Muscle of leg (tissue), 11 donors: ENCODE measurements around the gene NKX1-2. TPM values are rescaled to one million over a fixed set of nuclear protein-coding genes. Genes with fewer than 3 reads are reported as not detected.
A peak's percentile ranks its signal among the peaks of the same experiment; 100 is the strongest.

Experiments
- DNase-seq: peaks from one replicate; pipeline ENCODE4 v3.0.0; 2013
- H3K27ac ChIP-seq: one replicate; pipeline ENCODE4 v1.5.1; 2013; ENCODE audit warnings: mild to moderate bottlenecking, low read length, control low read depth
- H3K27me3 ChIP-seq: one replicate; pipeline ENCODE4 v1.6.1; 2013; ENCODE audit warnings: low read length; ENCODE audit not compliant: control insufficient read depth, insufficient read depth
- H3K36me3 ChIP-seq: one replicate; pipeline ENCODE4 v1.6.1; 2013; ENCODE audit warnings: low read length; ENCODE audit not compliant: control insufficient read depth, insufficient read depth
- H3K4me1 ChIP-seq: one replicate; pipeline ENCODE4 v1.6.1; 2013; ENCODE audit warnings: low read length; ENCODE audit not compliant: control insufficient read depth, insufficient read depth
- H3K4me3 ChIP-seq: one replicate; pipeline ENCODE4 v1.5.1; 2013; ENCODE audit warnings: low read length, control low read depth
- H3K9me3 ChIP-seq: replicated peaks from 2 replicates; pipeline ENCODE4 v1.6.1; 2013; ENCODE audit warnings: low read depth, low read length; ENCODE audit not compliant: control insufficient read depth
- WGBS: methylation state at CpG from one replicate; pipeline ENCODE4 v1.1.5; 2013; ENCODE audit warnings: missing lambda C conversion rate; ENCODE audit not compliant: insufficient coverage; 5-methylcytosine and 5-hydroxymethylcytosine counted together
- polyA plus RNA-seq, 8 donors: library from polyadenylated mRNA; unstranded; fragments of 120-200 nt; gene quantifications; one replicate each; pipeline versions ENCODE4 v1.2.1 to v1.2.3, GENCODE V29; 2013; ENCODE audit warnings: inconsistent platforms in 1 of 8, low replicate concordance in 1 of 8; ENCODE audit not compliant: insufficient read length in 8 of 8, insufficient read depth in 1 of 8
- total RNA-seq: library from RNA; stranded (reverse); fragments of 120-200 nt; gene quantifications from one replicate; pipeline ENCODE4 v1.2.4, GENCODE V29; 2013

Gene NKX1-2
- total and polyA plus RNA-seq, 9 donors: 0.05 to 0.09 TPM; not detected in 7

DNA sequence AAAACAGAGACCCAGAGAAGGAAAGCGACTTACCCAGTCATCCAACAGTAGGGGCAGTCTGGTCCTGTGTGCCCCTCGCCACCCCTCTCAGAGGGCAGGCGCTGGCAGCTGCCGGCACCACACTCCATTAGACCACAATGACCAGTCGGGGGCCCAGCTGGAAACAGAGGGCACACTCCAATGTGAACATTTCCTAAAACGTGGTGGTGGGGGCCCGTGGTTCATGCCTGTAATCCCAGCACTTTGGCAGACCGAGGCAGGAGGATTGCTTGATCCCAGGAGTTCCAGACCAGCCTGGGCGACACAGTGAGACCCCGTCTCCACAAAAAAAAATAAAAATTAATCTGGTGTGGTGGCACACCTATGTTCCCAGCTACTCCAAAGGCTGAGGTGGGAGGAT is 30.2 kb downstream of the NKX1-2 start:
- H3K9me3 ChIP-seq: no peaks in the 10 kb centered on the region
- peaks cover 20% of the 10 kb centered on the region for H3K4me1 ChIP-seq
- H3K4me3 ChIP-seq: no peak overlapping the region
- WGBS: 80% methylated on average over 1 of the region's 10 CpGs
- no peaks in the 10 kb centered on the region for H3K36me3 ChIP-seq
- DNase-seq: no peak
- peaks cover 34% of the 10 kb centered on the region for H3K27me3 ChIP-seq
- no peak overlapping the region for H3K27ac ChIP-seq

DNA sequence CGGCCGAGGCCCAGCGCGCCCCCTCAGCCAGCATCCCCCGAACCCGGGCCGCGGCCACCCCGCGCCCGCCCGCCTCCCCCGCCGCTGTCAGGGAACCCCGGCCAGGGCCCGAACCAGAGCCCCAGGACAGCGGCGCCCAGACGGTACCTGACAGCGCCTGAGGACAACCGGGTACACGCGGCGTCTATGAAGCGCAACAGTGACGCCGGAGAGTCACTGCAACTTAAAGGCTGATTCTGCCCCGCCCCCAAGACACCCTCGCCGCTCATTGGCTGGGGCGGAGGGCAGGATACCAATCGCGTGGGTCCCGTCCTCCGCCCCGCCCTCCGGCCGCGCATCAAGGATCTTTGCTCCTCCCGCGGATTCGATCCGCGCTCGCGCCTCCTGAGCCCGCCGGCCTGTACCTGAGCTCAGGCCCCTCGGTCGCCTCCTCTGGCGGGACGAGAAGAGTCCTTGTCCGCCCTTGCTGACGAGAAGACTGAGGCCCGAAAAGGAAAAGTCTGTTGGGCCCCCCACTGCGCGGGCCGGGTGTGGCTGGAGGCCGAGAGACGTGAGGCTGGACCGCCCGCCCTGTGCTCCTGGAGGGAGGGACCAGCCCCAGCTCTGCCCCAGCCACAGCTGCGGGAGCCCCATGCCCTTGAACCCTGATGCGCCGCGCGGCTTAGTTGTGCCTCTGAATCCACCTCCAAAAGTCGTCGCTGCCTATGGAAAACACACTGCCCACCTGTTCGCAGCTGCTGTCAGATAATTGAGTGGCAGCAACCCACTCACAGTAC is 30.9 kb downstream of the NKX1-2 start, which contains the start of gene OAT:
TSS of gene OAT (minus strand) at position 198 of the 776 bp plus-strand sequence. CDS start 6,752 bp downstream, outside the sequence.
- H3K27ac ChIP-seq: peak within 1 kb of the TSS; percentile 86
- DNase-seq: peak; percentile 99
- H3K27me3 ChIP-seq: peaks cover 29% of the 10 kb centered on the region
- 2% methylated on average over 70 of the region's 70 CpGs for WGBS
- H3K4me1 ChIP-seq: peaks cover 21% of the 10 kb centered on the region
- no peaks in the 10 kb centered on the region for H3K36me3 ChIP-seq
- no peaks in the 10 kb centered on the region for H3K9me3 ChIP-seq
- peak within 1 kb of the TSS; percentile 78 for H3K4me3 ChIP-seq

DNA sequence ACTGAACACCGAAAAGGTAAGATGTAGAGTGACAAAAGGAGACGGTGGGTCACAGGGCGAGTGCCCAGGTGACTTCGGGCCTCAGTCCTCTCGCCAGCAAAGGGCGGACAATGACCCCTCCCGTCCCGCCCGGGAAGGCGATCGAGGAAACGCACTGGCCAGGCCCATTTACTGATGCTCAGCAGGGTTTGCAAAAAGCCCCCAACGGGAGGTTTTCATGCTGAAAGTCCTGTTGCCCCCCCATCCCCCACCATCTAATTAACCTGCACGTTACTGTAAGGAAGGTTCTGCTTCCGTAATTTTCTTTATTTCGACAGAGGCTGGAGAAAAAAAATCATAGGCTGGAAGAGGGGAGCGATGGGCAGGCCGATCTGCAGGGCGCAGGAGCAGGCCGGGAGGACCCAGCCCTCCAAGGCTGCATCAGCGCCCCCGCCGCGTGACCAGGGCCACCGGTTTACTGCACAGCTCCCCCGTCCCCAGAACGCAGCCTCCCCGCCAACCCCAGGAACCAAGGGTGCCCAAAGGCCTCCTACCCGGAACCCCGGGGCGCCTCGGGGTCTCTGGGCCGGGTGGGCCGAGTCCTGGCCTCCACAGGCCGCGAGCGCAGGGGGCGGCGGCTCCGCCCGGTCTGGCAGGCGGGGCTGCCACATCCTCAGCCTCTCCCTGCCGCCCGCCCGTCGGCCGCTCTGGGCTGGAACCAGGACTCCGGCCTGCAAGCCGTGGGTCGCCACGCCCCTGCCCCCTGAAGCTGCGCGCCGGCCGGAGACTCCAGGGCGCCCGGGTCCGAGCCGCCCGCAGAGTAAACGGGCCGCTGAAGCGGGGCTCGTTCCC is 31.7 kb downstream of the NKX1-2 start:
- WGBS: 2% methylated on average over 55 of the region's 64 CpGs

DNA sequence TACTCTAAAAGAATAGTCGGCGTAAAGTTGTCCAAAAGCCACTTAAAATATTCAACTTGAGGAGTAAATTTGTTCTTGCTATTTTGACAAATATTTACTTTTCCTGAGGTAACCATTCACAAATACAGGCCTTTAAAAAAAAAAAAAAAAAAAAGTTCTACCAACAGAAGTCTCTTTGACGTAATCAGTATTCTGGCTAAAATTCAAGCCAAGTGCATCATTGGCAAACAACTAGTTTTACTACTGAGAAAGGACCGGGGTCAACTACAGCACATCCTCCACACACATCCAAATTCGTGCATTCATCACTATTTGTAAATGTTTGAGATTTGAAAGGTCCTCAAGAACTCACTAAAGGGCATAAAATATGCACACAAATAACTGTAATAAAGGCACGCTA is 33.1 kb downstream of the NKX1-2 start:
- WGBS: no CpG with 5 or more reads among the region's 6 CpGs

More for the DNA sequence above, 31.7 kb downstream of the NKX1-2 start:
- Histone ChIP-seq H3K27ac (peak overlapping the region; percentile 86), H3K4me3 (peak overlapping the region; percentile 78), H3K9me3 (no peaks in the 10 kb centered on the region), H3K27me3 (peaks cover 29% of the 10 kb centered on the region), H3K36me3 (no peaks in the 10 kb centered on the region), H3K4me1 (peaks cover 21% of the 10 kb centered on the region)
- peak; percentile 82 for DNase-seq

DNA sequence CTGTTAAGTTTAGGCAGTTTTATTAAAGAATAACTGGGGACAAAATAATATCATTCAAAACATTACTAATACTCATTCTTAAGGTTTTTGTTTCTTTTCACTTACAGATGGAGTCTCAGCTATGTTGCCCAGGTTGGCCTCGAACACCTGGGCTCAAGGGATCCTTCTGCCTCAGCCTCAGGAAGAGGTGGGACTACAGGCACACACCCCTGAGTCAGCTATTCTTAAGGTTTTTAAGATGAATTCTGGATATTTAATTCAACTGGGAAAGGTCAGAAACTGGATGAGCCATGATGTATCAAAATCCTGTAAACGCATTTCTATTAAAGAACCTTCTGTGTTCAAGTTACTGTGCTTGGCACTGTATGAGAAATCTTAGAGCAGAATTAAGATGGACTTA is 34.6 kb downstream of the NKX1-2 start:
- peak; percentile 39 for DNase-seq
- WGBS: no CpG with 5 or more reads among the region's 2 CpGs
- Histone ChIP-seq H3K27me3 (peaks cover 9% of the 10 kb centered on the region), H3K4me3 (no peak overlapping the region), H3K4me1 (peaks cover 21% of the 10 kb centered on the region), H3K36me3 (peaks cover 15% of the 10 kb centered on the region), H3K27ac (no peak overlapping the region), H3K9me3 (no peaks in the 10 kb centered on the region)

More for the DNA sequence above, 33.1 kb downstream of the NKX1-2 start:
- Histone ChIP-seq H3K27me3 (peaks cover 21% of the 10 kb centered on the region), H3K36me3 (peaks cover 3% of the 10 kb centered on the region), H3K4me3 (no peak overlapping the region), H3K27ac (peak overlapping the region; percentile 42), H3K9me3 (no peaks in the 10 kb centered on the region), H3K4me1 (peaks cover 21% of the 10 kb centered on the region)
- peak; percentile 81 for DNase-seq

DNA sequence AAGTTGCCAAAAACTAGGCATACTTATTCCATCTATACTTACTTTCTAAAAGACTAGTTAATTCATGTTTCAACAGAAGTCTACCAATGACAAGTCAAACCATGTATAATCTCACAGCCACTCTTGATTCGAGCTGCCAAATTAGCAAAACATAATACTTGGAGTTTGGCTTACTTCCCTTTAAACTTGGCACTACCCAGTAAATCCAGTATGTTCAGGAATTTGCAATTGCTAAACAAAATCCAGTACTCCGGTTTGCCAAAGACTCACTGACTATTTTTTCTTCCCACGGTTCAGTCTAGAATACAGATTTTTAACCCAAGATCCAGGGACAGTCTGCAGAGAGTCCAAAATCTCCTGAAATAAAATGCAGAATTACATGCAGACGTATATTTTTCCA is 35.8 kb downstream of the NKX1-2 start:
- Histone ChIP-seq H3K27ac (peak overlapping the region; percentile 52), H3K36me3 (peaks cover 17% of the 10 kb centered on the region), H3K4me3 (no peak overlapping the region), H3K9me3 (no peaks in the 10 kb centered on the region), H3K4me1 (peaks cover 17% of the 10 kb centered on the region), H3K27me3 (no peaks in the 10 kb centered on the region)
- 20% methylated on average over 2 of the region's 4 CpGs for WGBS
- DNase-seq: peak; percentile 59

GRCh38 chr10:124409696-124410095 is 40.1 kb downstream of the NKX1-2 start:
- H3K4me3 ChIP-seq: no peak overlapping the region
- H3K36me3 ChIP-seq: peaks cover 33% of the 10 kb centered on the region
- DNase-seq: no peak
- peaks cover 1% of the 10 kb centered on the region for H3K4me1 ChIP-seq
- H3K9me3 ChIP-seq: no peaks in the 10 kb centered on the region
- H3K27ac ChIP-seq: no peak overlapping the region
- no peaks in the 10 kb centered on the region for H3K27me3 ChIP-seq

- Histone ChIP-seq H3K27me3 (no peaks in the 10 kb centered on the region), H3K4me3 (no peak overlapping the region), H3K4me1 (peaks cover under 1% of the 10 kb centered on the region), H3K27ac (no peak overlapping the region), H3K9me3 (no peaks in the 10 kb centered on the region), H3K36me3 (peaks cover 40% of the 10 kb centered on the region)
- WGBS: no CpG with 5 or more reads among the region's 2 CpGs
- DNase-seq: no peak
These were observed 41.5 kb downstream of the NKX1-2 start for GRCh38 chr10:124408357-124408756.

DNA sequence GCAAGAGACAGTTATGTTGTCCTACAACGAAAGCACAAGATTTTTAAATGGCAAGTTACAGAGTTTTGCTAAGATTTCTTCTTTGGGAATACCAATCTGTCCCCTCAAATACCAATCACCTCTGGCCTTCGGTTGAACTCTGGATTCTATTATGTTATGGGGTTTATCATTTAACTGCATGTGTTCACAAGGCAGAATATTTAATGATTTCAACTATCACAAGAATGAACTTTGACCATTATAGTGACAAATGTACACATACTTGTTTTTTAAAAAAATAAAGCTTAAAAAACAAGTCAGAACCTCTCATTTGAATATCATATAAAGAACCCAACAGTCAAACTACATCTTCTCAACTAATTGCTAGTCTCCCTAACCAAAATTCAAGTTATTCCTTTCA is 42.4 kb downstream of the NKX1-2 start:
- Histone ChIP-seq H3K4me1 (peaks cover 2% of the 10 kb centered on the region), H3K27ac (no peak overlapping the region), H3K9me3 (no peaks in the 10 kb centered on the region), H3K36me3 (peaks cover 49% of the 10 kb centered on the region), H3K27me3 (no peaks in the 10 kb centered on the region), H3K4me3 (no peak overlapping the region)
- WGBS: no CpG with 5 or more reads among the region's 2 CpGs
- DNase-seq: no peak

- DNase-seq: peak; percentile 87
- WGBS: 44% methylated on average over 7 of the region's 8 CpGs
These were observed 46.3 kb downstream of the NKX1-2 start for GRCh38 chr10:124403548-124403947.

More at GRCh38 chr10:124403548-124403947, 46.3 kb downstream of the NKX1-2 start:
- H3K27me3 ChIP-seq: no peaks in the 10 kb centered on the region
- peaks cover 2% of the 10 kb centered on the region for H3K4me1 ChIP-seq
- H3K4me3 ChIP-seq: no peak overlapping the region
- no peaks in the 10 kb centered on the region for H3K9me3 ChIP-seq
- peaks cover 46% of the 10 kb centered on the region for H3K36me3 ChIP-seq
- no peak overlapping the region for H3K27ac ChIP-seq
